Measurements from ENCODE around the gene ZC2HC1B. TPM values are rescaled to one million over a fixed set of nuclear protein-coding genes. Genes with fewer than 3 reads are reported as not detected.
A peak's percentile ranks its signal among the peaks of the same experiment; 100 is the strongest.

Gene ZC2HC1B
- total and polyA plus RNA-seq, 2 of the 8 experiments (the other 6 are each of a cell fraction or from before 2014, with no cell fraction given), result not detected

DNA sequence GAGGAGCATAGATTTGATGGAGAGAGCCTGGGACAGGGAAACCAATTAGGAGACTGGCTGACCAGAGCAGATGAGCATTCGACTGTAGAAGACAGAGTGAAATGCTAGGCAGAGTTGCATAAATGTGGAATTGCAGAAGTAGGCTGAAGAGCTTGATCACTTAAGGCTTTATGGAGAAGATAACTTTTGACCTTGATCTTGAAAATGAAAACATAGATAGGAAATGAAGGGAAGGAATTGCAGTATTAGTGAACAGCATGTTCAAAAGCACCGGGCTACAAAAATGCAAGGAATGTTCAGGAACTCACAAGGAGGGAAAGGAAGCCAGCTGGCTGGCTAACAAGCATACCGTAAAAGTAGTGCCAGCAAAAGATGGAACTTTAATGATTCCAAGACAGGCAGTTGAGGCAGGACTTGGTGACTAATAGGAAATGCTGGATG is 41.7 kb upstream of the ZC2HC1B start:
- no peaks in the 10 kb centered on the region for H3K79me1 ChIP-seq (ENCODE audit: low read depth, low read length)
- H4K91ac ChIP-seq (replicated peaks; ENCODE audit: insufficient read length, low read length), result no peak overlapping the region
- H3K27ac ChIP-seq (ENCODE audit: low read depth, low read length), result no peak overlapping the region
- ChIA-PET POLR2A (ENCODE audit: partially characterized antibody) (interaction anchor here (1.2 to 2.8 kb wide), 2 partner anchors 15 to 20 kb away, joined by 3 to 12 read pairs; partner anchors contain the start of gene LTV1), CTCF (ENCODE audit: partially characterized antibody) (interaction anchor here (0.9 to 1.1 kb wide), 2 partner anchors 117 to 237 kb away, joined by 3 to 5 read pairs; no protein-coding TSS in a partner anchor)
- H3K4ac ChIP-seq (replicated peaks; ENCODE audit: insufficient read length, low read depth, low read length), result no peak overlapping the region
- H2BK120ac ChIP-seq (replicated peaks; ENCODE audit: low read depth, low read length), result no peak overlapping the region
- H4K20me1 ChIP-seq (replicated peaks in 1 of 2; ENCODE audit: control insufficient read depth in 1 of 2, insufficient read depth in 2 of 2, low read length in 2 of 2), result no peaks in the 10 kb centered on the region
- no peak overlapping the region for H2BK15ac ChIP-seq (ENCODE audit: low read length)
- no peak overlapping the region for H4K5ac ChIP-seq (ENCODE audit: insufficient read length, low read depth, low read length)
- H3K14ac ChIP-seq (ENCODE audit: insufficient read length), result no peak overlapping the region
- H3K4me3 ChIP-seq (ENCODE audit: extremely low read depth in 1 of 4, insufficient read depth in 2 of 4, low read depth in 3 of 4, low read length in 4 of 4), result no peak overlapping the region
- no peak overlapping the region for H2BK20ac ChIP-seq (ENCODE audit: low read length)
- H3K4me1 ChIP-seq (replicated peaks in 1 of 4; ENCODE audit: control insufficient read depth in 3 of 4, insufficient read depth in 4 of 4, low read length in 3 of 4), result no peaks in the 10 kb centered on the region
- no peak overlapping the region for H3K4me2 ChIP-seq (ENCODE audit: insufficient read depth in 1 of 2, low read depth in 2 of 2, low read length in 2 of 2)
- H2BK12ac ChIP-seq (ENCODE audit: low read depth, low read length), result no peak overlapping the region; the same call in 1 of the 2 replicates
- H2AFZ ChIP-seq (ENCODE audit: low read length), result no peak overlapping the region
- H4K8ac ChIP-seq (ENCODE audit: extremely low read depth, insufficient read depth, low read length), result no peak overlapping the region
- H3K9ac ChIP-seq (replicated peaks in 1 of 4; ENCODE audit: extremely low read depth in 1 of 4, low read depth in 3 of 4, low read length in 3 of 4), result no peak overlapping the region
- FAIRE-seq (no peak), DNase-seq (ENCODE audit: low read depth in 1 of 2, low spot score in 2 of 2) (no peak)
- WGBS, 2 experiments (ENCODE audit: extremely low coverage in 1 of 2, insufficient coverage in 1 of 2, insufficient read length in 1 of 2, insufficient replicate concordance in 2 of 2, low coverage in 1 of 2, low lambda C conversion rate in 2 of 2, missing lambda C conversion rate in 1 of 2), result 72% methylated on average over 3 of the region's 3 CpGs; no CpG with 5 or more reads in 1 of the 2 experiments
- H3K23ac ChIP-seq (ENCODE audit: insufficient read length), result no peak overlapping the region
- peaks cover 0 to 24% (median 1%) of the 10 kb centered on the region in 4 experiments; a peak in 3 of 8 replicates for H3K36me3 ChIP-seq (ENCODE audit: control insufficient read depth in 2 of 4, insufficient read depth in 4 of 4, low read length in 3 of 4)
- H3K79me2 ChIP-seq (ENCODE audit: control insufficient read depth in 1 of 2, insufficient read depth in 2 of 2, low read length in 2 of 2), result no peaks in the 10 kb centered on the region
- no peaks in the 10 kb centered on the region for H3K27me3 ChIP-seq (replicated peaks in 1 of 4; ENCODE audit: control insufficient read depth in 3 of 4, extremely low read depth in 1 of 4, insufficient read depth in 3 of 4, low read length in 3 of 4)
- no peak overlapping the region for H2BK5ac ChIP-seq (ENCODE audit: low read depth, low read length)
- H3K23me2 ChIP-seq (ENCODE audit: low read depth, low read length), result no peaks in the 10 kb centered on the region
- H3K56ac ChIP-seq (replicated peaks; ENCODE audit: insufficient read length, low read depth, low read length), result no peak overlapping the region
- no peak for TF ChIP-seq SP2 (IDR thresholded peaks at IDR 0.05; ENCODE audit: low read length)
- no peak for TF ChIP-seq CTBP2 (IDR thresholded peaks at IDR 0.05; ENCODE audit: borderline replicate concordance, insufficient read depth, insufficient read length, low read length)
- peak; percentile 74 for TF ChIP-seq TEAD4 (IDR thresholded peaks at IDR 0.05; ENCODE audit: low read depth, low read length)
- no peak for TF ChIP-seq EZH2 (IDR thresholded peaks at IDR 0.05; ENCODE audit: low read depth, low read length, severe bottlenecking)
- H3K9me3 ChIP-seq (ENCODE audit: insufficient read depth in 2 of 2, low read depth in 1 of 2, low read length in 1 of 2), result no peaks in the 10 kb centered on the region
- H3K18ac ChIP-seq (ENCODE audit: extremely low read depth, low read length), result no peak overlapping the region
- no peak overlapping the region for H2AK5ac ChIP-seq (ENCODE audit: low read depth, low read length)
